Liver (tissue), 3 donors: ENCODE results near the gene BCAR1.
"Not testable (repeated sequence)": the region's sequence is repeated elsewhere in the genome, so short reads cannot be mapped to it uniquely, and the experiment has no call there.

ENCODE experiments used
- CTCF ChIP-seq: fragments of 150-350 bp; IDR thresholded peaks from 2 replicates; pipeline ENCODE4 v1.5.1; 2017; ENCODE audit warnings: improper control_type of control experiment, low read depth, low read length; ENCODE audit not compliant: missing input control
- EGR1 ChIP-seq, 2 donors: IDR thresholded peaks; 2 replicates each; pipeline ENCODE4 v1.6.1; 2016 to 2018; ENCODE audit warnings: antibody characterized with exemption in 2 of 2, low read depth in 2 of 2
- FOXA1 ChIP-seq: IDR thresholded peaks from 2 replicates; pipeline ENCODE4 v1.6.1; 2016; ENCODE audit warnings: antibody characterized with exemption
- GABPA ChIP-seq, 2 donors: IDR thresholded peaks in 1 of 2; conservative IDR thresholded peaks in 1 of 2; 2 replicates each; pipeline ENCODE4 v1.6.1; 2016; ENCODE audit warnings: antibody characterized with exemption in 2 of 2, mild to moderate bottlenecking in 1 of 2, moderate library complexity in 1 of 2
- JUND ChIP-seq, 2 donors: IDR thresholded peaks; 2 replicates each; pipeline ENCODE4 v1.6.1; 2016; ENCODE audit warnings: antibody characterized with exemption in 2 of 2
- MAX ChIP-seq: IDR thresholded peaks from 2 replicates; pipeline ENCODE4 v1.6.1; 2016; ENCODE audit warnings: antibody characterized with exemption
- NR2F2 ChIP-seq: IDR thresholded peaks from 2 replicates; pipeline ENCODE4 v1.6.1; 2016; ENCODE audit warnings: antibody characterized with exemption
- RAD21 ChIP-seq, 2 donors: IDR thresholded peaks; 2 replicates each; pipeline ENCODE4 v1.6.1; 2016; ENCODE audit warnings: antibody characterized with exemption in 2 of 2, mild to moderate bottlenecking in 2 of 2
- REST ChIP-seq: IDR thresholded peaks from 2 replicates; pipeline ENCODE4 v1.6.1; 2016; ENCODE audit warnings: antibody characterized with exemption, mild to moderate bottlenecking
- RXRA ChIP-seq, 2 donors: IDR thresholded peaks; 2 replicates each; pipeline ENCODE4 v1.6.1; 2017 to 2018; ENCODE audit warnings: antibody characterized with exemption in 2 of 2, mild to moderate bottlenecking in 1 of 2
- SP1 ChIP-seq: IDR thresholded peaks from 2 replicates; pipeline ENCODE4 v1.6.1; 2018; ENCODE audit warnings: antibody characterized with exemption, mild to moderate bottlenecking
- TAF1 ChIP-seq: conservative IDR thresholded peaks from 2 replicates; pipeline ENCODE4 v1.6.1; 2016; ENCODE audit warnings: antibody characterized with exemption, mild to moderate bottlenecking
- donor health status: healthy.
- donor health status: healthy.

GRCh38 chr16:75242436-75243078 lies 8.9 kb downstream of the BCAR1 start:
- TF ChIP-seq TAF1; CTCF; MAX; JUND (IDR thresholded peaks at IDR 0.05); RXRA (IDR thresholded peaks at IDR 0.05); RAD21 (IDR thresholded peaks at IDR 0.05); EGR1 (IDR thresholded peaks at IDR 0.05; ENCODE audit: low read depth in 2 of 2); REST; GABPA (IDR thresholded peaks at IDR 0.05 in 1 of 2, conservative IDR thresholded peaks at IDR 0.05 in 1 of 2); FOXA1; SP1; NR2F2: not testable (repeated sequence)
